ACHN (cell line): ENCODE data around the gene PEX3.
"Not testable (repeated sequence)": the region's sequence is repeated elsewhere in the genome, so short reads cannot be mapped to it uniquely, and the experiment has no call there.

Experiments
- DNase-seq: peaks from one replicate; pipeline ENCODE4 v3.0.0-alpha.2; 2015
- in situ Hi-C: cut with HindIII; loops from 2 replicates; pipeline ENCODE4 v1.10.0; 2017; ENCODE audit warnings: low sequenced_read_pairs, low pct_ligation_motif_present, low pct_unique_long_range_greater_than_20kb

The PEX3 gene

GRCh38 chr6:143441680-143442545 lies 8.7 kb upstream of the PEX3 start:
- DNase-seq: no peak
- in situ Hi-C loops: no loop called here

DNA sequence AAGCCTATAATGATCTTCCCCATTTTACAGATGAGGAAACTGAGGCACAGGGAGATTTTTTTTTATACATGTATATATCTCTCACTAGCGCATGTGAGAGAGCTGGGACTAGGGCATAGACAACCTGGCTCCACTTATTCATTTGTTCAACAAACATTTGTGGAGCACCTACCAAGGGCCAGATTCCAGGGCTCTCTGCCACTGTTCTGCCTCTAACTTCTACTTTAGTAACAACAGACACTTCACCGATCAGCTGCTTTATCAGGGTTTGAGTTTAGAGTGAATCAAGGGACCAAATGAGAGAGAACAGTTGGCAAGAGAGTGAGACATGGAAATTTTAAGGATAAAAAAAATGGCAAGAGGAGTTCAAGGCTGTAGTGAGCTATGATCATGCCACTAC lies 7.5 kb upstream of the PEX3 start:
- in situ Hi-C loops: no loop called here
- no peak for DNase-seq

GRCh38 chr6:143447865-143448264 lies 2.7 kb upstream of the PEX3 start:
- in situ Hi-C loops, DNase-seq: not testable (repeated sequence)

DNA sequence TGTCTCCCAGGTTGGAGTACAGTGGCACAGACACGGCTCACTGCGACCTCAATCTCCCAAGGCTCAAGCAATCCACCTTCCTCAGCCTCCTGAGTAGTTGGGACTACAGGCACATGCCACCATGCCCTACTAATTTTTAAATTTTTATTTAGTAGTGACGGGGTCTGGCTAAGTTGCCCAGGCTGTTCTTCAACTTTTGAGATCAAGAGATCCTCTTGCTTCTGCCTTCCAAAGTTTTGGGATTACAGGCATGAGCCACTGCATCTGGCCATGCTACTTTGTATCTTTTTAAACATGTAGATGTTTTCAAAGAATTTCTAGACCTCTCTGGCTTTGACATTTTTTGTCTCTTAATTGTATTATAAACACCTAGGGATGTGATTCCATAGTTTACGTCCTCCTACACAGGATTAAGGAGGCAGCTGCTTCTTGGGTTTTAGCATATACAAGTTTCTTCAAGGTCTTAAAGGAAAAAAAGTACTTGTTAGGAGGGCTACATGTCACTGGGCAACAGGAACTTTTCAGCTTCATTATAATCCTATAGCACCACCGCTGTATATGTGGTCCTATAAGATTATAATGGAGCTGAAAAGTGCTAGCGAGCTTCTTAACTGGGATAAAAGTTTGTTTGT lies 1.4 kb upstream of the PEX3 start:
- no peak for DNase-seq
- in situ Hi-C loops: no loop called here

DNA sequence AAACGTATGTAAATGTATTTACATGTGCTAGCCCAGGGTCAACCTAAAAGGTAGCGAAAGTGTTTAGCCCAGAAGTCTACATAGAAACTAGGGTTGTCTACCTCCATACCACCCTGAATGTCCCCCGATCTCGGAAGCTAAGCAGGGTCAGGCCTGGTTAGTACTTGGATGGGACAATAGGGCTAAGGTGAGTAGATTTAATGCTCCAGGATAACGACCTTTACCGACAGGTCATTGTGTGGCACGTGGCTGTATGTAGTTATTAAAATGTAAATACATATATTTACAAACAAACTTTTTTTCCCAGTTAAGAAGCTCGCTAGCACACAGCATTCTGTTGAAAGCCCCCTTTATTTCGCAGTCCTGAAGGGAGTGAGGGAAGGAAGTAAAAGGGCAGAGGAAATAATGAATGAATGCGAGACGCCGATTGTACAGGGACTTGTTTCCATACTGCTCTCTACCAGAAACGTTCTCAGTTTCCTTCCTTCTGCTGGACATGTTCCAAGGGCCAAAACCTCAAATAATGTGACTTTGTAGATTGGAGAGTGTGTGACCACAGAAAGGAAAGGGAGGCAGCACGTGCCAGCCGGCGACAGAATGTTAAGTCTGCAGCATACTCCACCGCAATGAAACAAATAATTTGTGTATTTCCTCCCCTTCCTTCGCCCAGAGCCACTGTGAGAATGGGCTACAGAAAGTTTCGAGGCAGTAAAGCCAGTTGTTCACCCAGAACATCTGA lies 722 bp upstream of the PEX3 start:
- peak; percentile 18 for DNase-seq
- in situ Hi-C loops: no loop called here

DNA sequence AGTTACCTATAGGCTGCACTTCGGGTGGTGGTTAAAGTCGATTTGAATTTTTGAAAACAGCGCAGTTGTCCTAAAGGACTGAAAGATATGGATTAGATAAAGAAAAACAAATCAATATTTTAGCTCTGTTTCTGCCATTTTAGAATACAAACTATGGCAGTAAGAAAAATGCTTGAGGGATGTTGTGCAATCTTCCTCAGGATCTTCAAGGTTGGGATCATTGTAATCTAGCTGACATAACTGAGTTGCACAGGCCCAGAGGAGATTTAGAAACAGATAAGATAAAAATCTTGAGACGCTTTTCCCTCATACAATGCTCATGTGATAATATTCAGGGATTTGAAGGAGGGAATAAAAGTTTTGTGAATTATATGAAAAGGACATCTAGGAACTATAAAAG lies 926 bp downstream of the PEX3 start:
- DNase-seq: no peak
- in situ Hi-C loops: no loop called here

DNA sequence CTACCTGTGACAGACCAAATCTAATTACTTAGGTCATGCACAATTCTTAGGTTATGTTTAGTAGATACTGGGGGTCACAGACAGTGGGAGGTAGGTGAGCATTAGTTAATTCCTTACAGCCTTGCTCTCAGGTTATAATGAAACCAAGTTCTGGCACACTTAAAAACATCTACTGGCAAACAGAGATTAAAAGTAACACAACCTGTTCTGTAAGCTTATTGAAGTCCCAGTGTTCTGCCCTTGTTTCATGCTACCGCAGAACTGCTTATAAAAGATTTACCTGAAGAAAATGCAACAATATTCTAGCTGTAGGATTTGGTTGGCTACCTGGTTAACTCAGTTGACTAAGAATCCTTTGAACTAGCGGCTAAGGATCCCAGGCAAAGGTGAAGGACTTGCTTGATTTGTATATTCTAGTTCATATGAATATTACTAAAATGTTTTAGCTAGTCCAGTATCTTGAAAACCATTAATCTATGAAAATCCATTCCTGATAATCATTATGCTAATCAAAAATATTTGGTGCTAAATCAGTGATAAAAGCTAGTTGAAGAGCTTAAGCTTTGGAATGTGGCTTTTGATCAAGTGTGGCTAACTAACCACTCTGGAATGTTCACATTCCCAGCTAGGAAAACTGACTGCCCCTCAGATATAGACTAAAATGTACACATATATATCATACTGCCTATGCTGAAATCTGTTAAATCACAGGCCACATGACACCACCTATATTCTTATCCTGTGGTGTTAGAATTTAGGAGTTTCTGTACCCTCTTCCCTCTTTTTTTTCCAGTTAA lies 7.2 kb downstream of the PEX3 start:
- peak; percentile 54 for DNase-seq
- in situ Hi-C loops: no loop called here

- DNase-seq: no peak
- in situ Hi-C loops: no loop called here
Measured at GRCh38 chr6:143465546-143465945, 14.9 kb downstream of the PEX3 start.

DNA sequence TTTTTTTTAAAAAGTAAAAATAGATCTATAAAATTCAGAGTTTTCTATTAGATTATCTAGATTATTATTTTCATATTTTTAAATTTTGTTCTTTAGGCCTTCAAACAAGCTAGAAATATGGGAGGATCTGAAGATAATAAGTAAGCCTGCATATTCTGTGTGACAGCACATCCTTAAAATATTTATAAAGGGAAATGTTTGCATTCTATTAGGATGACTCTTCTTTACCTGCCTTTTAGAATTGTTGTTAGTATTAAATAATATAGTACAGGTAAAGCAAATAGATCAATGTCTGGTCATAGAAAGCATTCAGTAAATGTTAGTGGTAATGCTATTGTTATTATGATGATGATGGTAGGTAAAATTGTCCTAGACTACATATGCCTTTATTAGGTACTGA lies 17.4 kb downstream of the PEX3 start:
- in situ Hi-C loops: no loop called here
- DNase-seq: peak; percentile 15

- in situ Hi-C loops: not testable (repeated sequence)
Measured at GRCh38 chr6:143468823-143469222, 18.2 kb downstream of the PEX3 start.

GRCh38 chr6:143471822-143472221 lies 21.2 kb downstream of the PEX3 start:
- no peak for DNase-seq

More at GRCh38 chr6:143468823-143469222, 18.2 kb downstream of the PEX3 start:
- DNase-seq: not testable (repeated sequence)

GRCh38 chr6:143476545-143476944 lies 25.9 kb downstream of the PEX3 start:
- no peak for DNase-seq
- in situ Hi-C loops: no loop called here

More at GRCh38 chr6:143471822-143472221, 21.2 kb downstream of the PEX3 start:
- in situ Hi-C loops: no loop called here

DNA sequence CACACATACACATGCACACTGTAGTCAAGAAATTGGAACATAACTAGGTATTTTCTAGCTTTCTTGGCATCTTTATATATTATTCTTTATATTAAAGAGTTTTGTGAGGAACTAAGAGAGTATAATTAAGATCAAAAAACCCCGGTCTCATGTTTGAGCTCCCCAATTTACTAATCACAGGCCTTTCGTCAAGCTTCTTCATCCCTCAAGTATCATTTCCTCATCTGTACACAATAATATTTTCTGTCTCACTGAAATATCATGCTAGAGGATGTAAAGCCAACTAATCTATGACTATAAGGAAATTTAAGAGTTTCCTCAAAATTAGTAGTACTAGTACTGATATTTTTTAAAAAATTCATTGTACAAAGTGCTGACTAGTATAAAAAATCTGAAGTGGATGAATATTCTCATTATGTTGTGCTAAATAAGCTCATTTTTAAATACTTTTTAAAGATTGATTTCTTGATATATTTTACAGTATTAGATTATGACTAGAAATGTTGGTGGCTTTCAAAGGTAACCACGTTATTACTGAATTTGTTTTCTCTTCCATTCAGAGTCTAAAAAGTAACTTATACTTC lies 28.0 kb downstream of the PEX3 start:
- no peak for DNase-seq
- in situ Hi-C loops: no loop called here

DNA sequence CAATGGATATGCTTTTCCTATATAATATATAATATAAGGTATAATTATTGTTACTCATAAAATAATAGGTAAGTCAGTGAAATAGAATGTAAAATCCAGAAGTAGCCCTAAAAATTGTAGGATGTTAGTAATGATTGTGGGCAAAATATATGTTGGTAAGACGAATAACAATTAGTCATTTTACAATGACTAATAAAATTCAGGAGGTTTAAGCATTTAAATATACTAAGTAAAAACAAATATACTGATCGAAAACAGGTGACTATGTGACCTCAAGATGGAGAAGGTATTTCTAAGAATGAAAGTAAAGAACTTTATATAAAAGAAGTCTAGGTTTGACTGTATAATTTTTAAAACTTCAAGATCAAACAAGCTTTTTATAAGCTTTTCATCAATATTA lies 32.0 kb downstream of the PEX3 start:
- no peak for DNase-seq
- in situ Hi-C loops: no loop called here

- in situ Hi-C loops: no loop called here
- DNase-seq: no peak
Measured at GRCh38 chr6:143485967-143486366, 35.4 kb downstream of the PEX3 start.

GRCh38 chr6:143486752-143487151 lies 36.1 kb downstream of the PEX3 start:
- in situ Hi-C loops: no loop called here

GRCh38 chr6:143490244-143490643 lies 39.6 kb downstream of the PEX3 start:
- no peak for DNase-seq
- in situ Hi-C loops: no loop called here

More at GRCh38 chr6:143486752-143487151, 36.1 kb downstream of the PEX3 start:
- DNase-seq: no peak

- no peak for DNase-seq
- in situ Hi-C loops: no loop called here
Measured at GRCh38 chr6:143490775-143491174, 40.2 kb downstream of the PEX3 start.
